Skeletal muscle satellite cell (primary cell): ENCODE results near the gene SLC22A31.

Experiments used
- H3K27me3 ChIP-seq: 2 replicates; pipeline ENCODE4 v1.7.0; 2013; ENCODE audit warnings: low read length; ENCODE audit not compliant: control insufficient read depth, insufficient read depth
- H3K36me3 ChIP-seq: 2 replicates; pipeline ENCODE4 v1.7.0; 2013; ENCODE audit warnings: mild to moderate bottlenecking, control low read depth, low read length; ENCODE audit not compliant: insufficient read depth
- H3K4me1 ChIP-seq: 2 replicates; pipeline ENCODE4 v1.7.0; 2013; ENCODE audit warnings: low read length; ENCODE audit not compliant: control insufficient read depth, insufficient read depth
- H3K4me2 ChIP-seq: 2 replicates; pipeline ENCODE4 v1.7.0; 2013; ENCODE audit warnings: mild to moderate bottlenecking, low read length
- H3K4me3 ChIP-seq: 2 replicates; pipeline ENCODE4 v1.7.0; 2013; ENCODE audit warnings: low read length
- H3K9ac ChIP-seq: 2 replicates; pipeline ENCODE4 v1.7.0; 2013; ENCODE audit warnings: mild to moderate bottlenecking, low read depth, low read length, moderate library complexity
- H3K9me3 ChIP-seq: replicated peaks from 2 replicates; pipeline ENCODE4 v1.7.0; 2013; ENCODE audit warnings: mild to moderate bottlenecking, control low read depth, low read length

Gene SLC22A31

DNA sequence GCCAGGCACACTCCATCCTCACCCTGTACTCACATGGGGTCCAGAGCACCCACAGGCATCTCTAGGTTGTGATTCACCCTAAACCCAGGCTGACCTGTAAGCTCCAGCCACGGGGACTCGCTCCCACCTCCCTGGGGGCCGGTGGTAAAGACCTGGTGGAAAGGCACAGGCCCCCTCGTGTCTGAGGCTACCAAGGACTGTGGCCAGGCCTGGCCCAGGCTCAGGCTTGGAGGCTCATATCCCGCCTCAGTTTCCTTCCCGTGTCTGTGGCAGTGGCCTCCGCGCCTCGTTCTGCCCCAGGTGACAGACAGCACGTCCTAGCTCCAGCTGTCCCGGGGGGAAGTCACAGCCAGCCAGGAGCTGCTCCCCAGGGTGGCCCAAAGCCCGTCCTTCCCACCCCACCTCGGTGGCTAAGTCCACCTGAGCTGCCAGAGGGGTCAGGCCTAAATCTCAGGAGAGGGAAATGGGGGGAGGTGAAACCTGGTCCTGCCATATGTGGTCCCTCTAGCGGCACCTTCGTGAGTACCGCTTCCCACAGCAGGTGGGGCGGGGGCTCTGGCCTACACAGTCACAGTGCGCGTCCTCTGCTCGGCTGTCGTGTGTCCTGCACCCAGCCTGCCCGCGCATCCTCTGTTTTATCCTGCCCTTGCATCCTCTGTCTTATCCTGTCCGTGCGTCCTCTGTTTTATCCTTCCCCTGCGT, 16.2 kb downstream of the SLC22A31 start:
- H3K4me1 ChIP-seq: no peaks in the 10 kb centered on the region
- H3K9ac ChIP-seq: no peak overlapping the region
- H3K36me3 ChIP-seq: peaks cover 14% of the 10 kb centered on the region
- no peaks in the 10 kb centered on the region for H3K27me3 ChIP-seq
- H3K9me3 ChIP-seq: no peaks in the 10 kb centered on the region
- no peak overlapping the region for H3K4me2 ChIP-seq
- no peak overlapping the region for H3K4me3 ChIP-seq

DNA sequence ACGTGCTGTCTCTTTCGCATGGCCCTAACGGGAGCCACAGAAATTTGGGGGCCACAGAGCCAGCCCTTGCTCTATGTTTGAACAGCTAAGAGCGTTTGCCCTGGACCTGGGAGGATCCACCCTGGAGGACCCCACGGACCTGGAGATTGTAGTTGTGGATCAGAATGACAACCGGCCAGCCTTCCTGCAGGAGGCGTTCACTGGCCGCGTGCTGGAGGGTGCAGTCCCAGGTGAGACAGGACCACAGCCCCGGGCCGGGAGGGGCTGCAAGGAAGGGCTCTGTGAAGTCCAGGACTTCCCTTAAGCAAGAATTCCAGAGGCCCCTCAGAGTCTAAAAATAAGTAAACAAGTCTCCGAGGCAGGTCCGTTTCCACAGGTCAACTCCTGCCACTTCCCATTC, 16.9 kb downstream of the SLC22A31 start:
- Histone ChIP-seq H3K4me3 (no peak overlapping the region), H3K9ac (no peak overlapping the region), H3K4me2 (no peak overlapping the region), H3K9me3 (no peaks in the 10 kb centered on the region), H3K36me3 (peaks cover 14% of the 10 kb centered on the region), H3K4me1 (no peaks in the 10 kb centered on the region), H3K27me3 (no peaks in the 10 kb centered on the region)

DNA sequence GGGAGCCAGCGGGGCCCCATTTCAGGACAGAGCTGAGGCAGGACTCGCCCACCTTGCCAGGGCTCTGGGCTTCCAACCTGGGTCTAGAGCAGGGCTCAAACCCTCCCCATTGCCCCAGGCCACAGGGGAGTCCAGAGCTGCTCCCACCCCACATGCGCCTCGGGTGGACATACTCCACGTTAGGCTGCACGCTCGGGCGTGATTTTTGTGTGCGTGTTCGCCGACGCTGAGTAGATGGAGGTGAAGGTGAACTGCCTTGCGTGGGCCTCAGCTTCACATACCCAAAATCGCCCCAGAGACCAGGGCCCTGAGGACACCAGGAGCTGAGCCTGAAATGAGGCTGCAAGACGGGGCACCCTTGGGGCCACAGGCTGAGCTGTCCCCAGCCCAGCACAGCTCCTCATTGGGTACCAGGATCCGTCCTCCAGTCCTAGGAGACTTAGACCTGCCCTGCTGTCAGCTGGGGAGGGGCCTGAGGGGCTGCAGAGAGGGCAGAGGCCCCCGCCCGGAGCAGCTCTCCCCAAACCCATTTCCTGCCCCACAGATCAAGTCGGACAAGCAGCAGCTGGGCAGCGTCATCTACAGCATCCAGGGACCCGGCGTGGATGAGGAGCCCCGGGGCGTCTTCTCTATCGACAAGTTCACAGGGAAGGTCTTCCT, 20.6 kb downstream of the SLC22A31 start:
- H3K9me3 ChIP-seq: no peaks in the 10 kb centered on the region
- no peak overlapping the region for H3K9ac ChIP-seq
- H3K27me3 ChIP-seq: no peaks in the 10 kb centered on the region
- peaks cover 17% of the 10 kb centered on the region for H3K4me1 ChIP-seq
- no peaks in the 10 kb centered on the region for H3K36me3 ChIP-seq
- H3K4me3 ChIP-seq: no peak overlapping the region
- no peak overlapping the region for H3K4me2 ChIP-seq

GRCh38 chr16:89179148-89179484, 21.2 kb downstream of the SLC22A31 start:
- H3K4me1 ChIP-seq: peaks cover 24% of the 10 kb centered on the region
- H3K4me2 ChIP-seq: no peak overlapping the region
- H3K36me3 ChIP-seq: no peaks in the 10 kb centered on the region
- no peak overlapping the region for H3K4me3 ChIP-seq
- H3K27me3 ChIP-seq: no peaks in the 10 kb centered on the region
- H3K9me3 ChIP-seq: no peaks in the 10 kb centered on the region
- no peak overlapping the region for H3K9ac ChIP-seq

DNA sequence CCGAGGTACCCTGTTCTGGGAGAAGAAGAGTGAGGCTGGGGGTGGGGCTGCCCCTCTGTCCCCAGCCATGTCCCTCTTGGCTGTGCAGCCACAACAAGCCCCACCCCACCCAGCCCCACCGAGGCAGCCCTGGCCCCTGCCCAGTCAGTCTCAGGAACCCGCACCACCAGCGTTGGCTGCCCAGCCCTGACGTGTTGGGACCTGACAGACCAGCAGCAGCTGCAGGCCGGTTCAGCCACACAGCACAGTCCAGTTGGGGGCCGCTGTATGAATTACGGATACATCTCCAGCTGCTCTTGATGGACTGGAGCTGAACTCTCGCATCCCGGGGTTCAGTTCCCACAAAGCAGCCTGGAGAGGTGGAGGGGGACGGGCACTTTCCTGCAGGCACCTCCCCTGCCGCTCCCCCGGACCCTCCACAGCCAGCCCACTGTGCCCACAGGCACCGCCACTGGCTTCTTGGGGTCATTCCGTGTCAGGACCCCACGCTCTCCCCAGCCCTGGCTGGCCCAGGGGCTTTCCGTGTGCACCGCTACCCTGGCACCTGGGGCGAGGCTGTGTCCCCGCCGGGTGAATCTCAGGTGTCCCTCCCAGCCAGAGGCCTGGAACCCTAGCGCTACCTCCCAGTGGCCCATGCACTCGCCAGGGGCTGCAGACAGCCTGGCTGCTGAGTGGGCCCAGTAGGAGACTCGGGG, 21.7 kb downstream of the SLC22A31 start:
- H3K36me3 ChIP-seq: no peaks in the 10 kb centered on the region
- no peak overlapping the region for H3K9ac ChIP-seq
- no peak overlapping the region for H3K4me2 ChIP-seq
- H3K4me3 ChIP-seq: no peak overlapping the region
- H3K9me3 ChIP-seq: no peaks in the 10 kb centered on the region
- no peaks in the 10 kb centered on the region for H3K27me3 ChIP-seq
- H3K4me1 ChIP-seq: peaks cover 28% of the 10 kb centered on the region

GRCh38 chr16:89177501-89177900, 22.8 kb downstream of the SLC22A31 start:
- H3K4me1 ChIP-seq: peaks cover 38% of the 10 kb centered on the region
- H3K4me3 ChIP-seq: no peak overlapping the region
- H3K4me2 ChIP-seq: no peak overlapping the region
- no peak overlapping the region for H3K9ac ChIP-seq
- no peaks in the 10 kb centered on the region for H3K9me3 ChIP-seq
- no peaks in the 10 kb centered on the region for H3K27me3 ChIP-seq
- no peaks in the 10 kb centered on the region for H3K36me3 ChIP-seq

DNA sequence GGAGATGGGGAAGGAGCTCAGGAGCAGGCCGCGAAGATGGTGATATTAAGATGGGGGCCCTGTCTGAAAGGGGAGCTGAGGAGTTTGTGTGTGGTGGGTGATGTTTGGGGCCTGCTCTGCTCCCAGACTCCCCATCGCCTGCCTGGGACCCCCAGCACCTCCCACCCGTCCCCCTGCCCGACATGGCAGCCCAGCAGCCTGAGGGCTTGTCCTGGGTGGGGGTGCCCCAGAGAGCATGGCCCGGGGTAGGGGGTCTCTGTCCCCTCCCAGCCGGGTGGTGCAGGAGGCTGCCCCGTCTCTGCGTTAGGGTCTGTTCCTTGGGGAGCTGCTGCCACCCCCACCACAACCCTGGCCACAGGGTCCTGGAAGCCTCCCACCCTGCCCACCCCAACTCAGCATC, 23.6 kb downstream of the SLC22A31 start:
- H3K9ac ChIP-seq: peak overlapping the region; percentile 85

GRCh38 chr16:89176147-89176690, 24.1 kb downstream of the SLC22A31 start:
- no peaks in the 10 kb centered on the region for H3K36me3 ChIP-seq
- H3K27me3 ChIP-seq: no peaks in the 10 kb centered on the region
- H3K4me1 ChIP-seq: peaks cover 41% of the 10 kb centered on the region
- H3K4me2 ChIP-seq: peak overlapping the region; percentile 90
- H3K4me3 ChIP-seq: peak overlapping the region; percentile 81
- no peaks in the 10 kb centered on the region for H3K9me3 ChIP-seq
- peak overlapping the region; percentile 85 for H3K9ac ChIP-seq

More for the DNA sequence above, 23.6 kb downstream of the SLC22A31 start:
- Histone ChIP-seq H3K4me2 (no peak overlapping the region), H3K36me3 (no peaks in the 10 kb centered on the region), H3K4me1 (peaks cover 41% of the 10 kb centered on the region), H3K4me3 (no peak overlapping the region), H3K27me3 (no peaks in the 10 kb centered on the region), H3K9me3 (no peaks in the 10 kb centered on the region)

DNA sequence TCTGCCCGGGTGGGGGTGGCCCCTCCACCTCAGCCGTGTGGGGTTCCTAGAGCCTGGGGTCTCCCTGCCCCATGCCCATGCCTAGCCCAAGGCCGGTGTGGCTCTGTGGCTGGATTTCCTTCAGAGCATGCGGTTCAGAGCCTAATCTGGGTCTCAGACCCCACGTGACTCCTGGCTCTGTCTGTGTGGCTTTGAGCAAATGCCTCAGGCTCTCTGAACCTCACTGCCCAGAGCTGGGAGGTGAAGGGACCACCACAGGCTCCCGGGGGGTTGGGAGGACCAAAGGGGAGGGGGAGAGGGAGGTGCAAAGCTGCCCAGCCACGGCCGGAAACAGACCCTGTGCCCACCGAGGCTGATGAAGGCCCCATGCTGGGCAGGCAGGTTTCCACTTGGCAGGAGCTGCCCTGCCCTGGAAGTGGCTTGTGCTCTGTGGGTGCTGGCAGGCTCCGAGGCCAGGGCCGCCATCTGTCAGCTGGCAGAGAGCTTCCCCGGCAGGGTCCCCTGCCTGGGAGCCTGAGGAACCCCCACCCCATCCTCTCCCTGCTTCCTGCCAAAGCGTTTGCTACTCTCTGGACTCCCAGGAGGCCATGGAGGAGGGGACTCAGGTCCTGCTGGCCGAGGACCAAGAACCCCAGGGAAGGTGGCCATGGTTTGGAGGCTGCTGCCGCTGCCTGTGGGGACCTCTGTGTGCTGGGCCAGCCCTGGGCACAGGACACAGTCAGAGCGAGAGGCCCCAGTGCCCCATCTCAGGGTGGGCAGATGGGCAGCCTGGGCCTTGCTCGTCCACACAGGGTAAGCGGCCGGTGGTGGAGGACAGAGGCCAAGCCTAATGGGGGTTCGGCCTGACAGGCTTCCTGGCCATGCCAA, 24.8 kb downstream of the SLC22A31 start:
- Histone ChIP-seq H3K9ac (peak overlapping the region; percentile 85), H3K4me3 (peak overlapping the region; percentile 81), H3K9me3 (no peaks in the 10 kb centered on the region), H3K36me3 (no peaks in the 10 kb centered on the region), H3K27me3 (no peaks in the 10 kb centered on the region), H3K4me2 (peak overlapping the region; percentile 90), H3K4me1 (peaks cover 45% of the 10 kb centered on the region)

DNA sequence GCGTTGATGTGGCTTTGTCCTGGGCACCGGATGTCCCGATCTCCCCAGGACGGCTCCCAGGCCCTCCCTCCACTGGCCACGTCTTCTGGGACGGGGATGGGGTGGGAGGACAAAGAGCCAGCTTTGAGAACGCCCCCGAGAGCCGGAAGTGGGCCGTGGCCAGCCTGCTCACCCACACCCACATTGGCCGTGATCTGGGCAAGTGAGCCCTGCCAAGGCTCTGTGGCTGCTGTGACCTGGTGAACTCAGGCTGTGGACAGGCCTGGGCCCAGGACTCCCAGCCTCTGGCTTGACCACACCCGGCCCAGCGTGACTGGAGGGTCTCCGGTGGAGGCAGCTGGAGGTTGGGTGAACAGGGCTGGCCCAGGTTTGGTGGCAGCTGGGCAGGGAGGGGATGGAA, 25.5 kb downstream of the SLC22A31 start:
- Histone ChIP-seq H3K4me3 (peak overlapping the region; percentile 81), H3K9me3 (no peaks in the 10 kb centered on the region), H3K27me3 (no peaks in the 10 kb centered on the region), H3K4me1 (peaks cover 45% of the 10 kb centered on the region), H3K4me2 (peak overlapping the region; percentile 90), H3K9ac (peak overlapping the region; percentile 85), H3K36me3 (no peaks in the 10 kb centered on the region)
